Endodermal cell (in vitro differentiated cells): ENCODE results near the gene CCNI. TPM values are rescaled to one million over a fixed set of nuclear protein-coding genes. Genes with fewer than 3 reads are reported as not detected.

Source experiments
- DNase-seq: peaks from one replicate; pipeline ENCODE4 v3.0.0-alpha.2; 2017
- H3K27ac ChIP-seq: 2 replicates; pipeline ENCODE4 v1.5.1; 2013; ENCODE audit warnings: mild to moderate bottlenecking, low read depth, low read length, moderate library complexity
- H3K27me3 ChIP-seq: 2 replicates; pipeline ENCODE4 v1.6.1; 2013; ENCODE audit warnings: mild to moderate bottlenecking, low read length, moderate library complexity; ENCODE audit not compliant: insufficient read depth, control insufficient read depth, poor library complexity, severe bottlenecking
- H3K36me3 ChIP-seq: 2 replicates; pipeline ENCODE4 v1.7.0; 2013; ENCODE audit warnings: mild to moderate bottlenecking, low read length, moderate library complexity; ENCODE audit not compliant: control insufficient read depth, insufficient read depth
- H3K4me1 ChIP-seq: one replicate; pipeline ENCODE4 v1.7.0; 2013; ENCODE audit warnings: low read length; ENCODE audit not compliant: control insufficient read depth, insufficient read depth
- H3K4me3 ChIP-seq: 2 replicates; pipeline ENCODE4 v1.5.1; 2013; ENCODE audit warnings: mild to moderate bottlenecking, low read length, moderate library complexity
- H3K9ac ChIP-seq: 2 replicates; pipeline ENCODE4 v1.6.1; 2013; ENCODE audit warnings: mild to moderate bottlenecking, low read length, moderate library complexity; ENCODE audit not compliant: poor library complexity, severe bottlenecking; ENCODE audit errors: extremely low read depth
- H3K9me3 ChIP-seq: 2 replicates; pipeline ENCODE4 v1.6.1; 2013; ENCODE audit warnings: mild to moderate bottlenecking, low read length, moderate library complexity; ENCODE audit not compliant: control insufficient read depth
- H3K27ac Mint-ChIP-seq: 2 replicates; pipeline ENCODE4 v1.8.0; 2020; ENCODE audit warnings: mixed read lengths
- H3K27me3 Mint-ChIP-seq: 2 replicates; pipeline ENCODE4 v1.8.0; 2021; ENCODE audit warnings: mild to moderate bottlenecking, mixed read lengths; ENCODE audit not compliant: insufficient read depth
- H3K36me3 Mint-ChIP-seq: 2 replicates; pipeline ENCODE4 v1.8.0; 2020; ENCODE audit warnings: low read depth, mixed read lengths
- H3K4me1 Mint-ChIP-seq: 2 replicates; pipeline ENCODE4 v1.8.0; 2020; ENCODE audit warnings: mixed read lengths
- H3K4me3 Mint-ChIP-seq: 2 replicates; pipeline ENCODE4 v1.8.0; 2020; ENCODE audit warnings: mild to moderate bottlenecking, moderate library complexity, mixed read lengths
- H3K9me3 Mint-ChIP-seq: 2 replicates; pipeline ENCODE4 v1.8.0; 2020; ENCODE audit warnings: mild to moderate bottlenecking, mixed read lengths
- CTCF ChIP-seq: fragments of 200-600 bp; sonication (generic); conservative IDR thresholded peaks from 2 replicates; pipeline ENCODE4 v1.5.0; 2021; ENCODE audit warnings: antibody characterized with exemption, mild to moderate bottlenecking
- WGBS, 2 experiments: methylation state at CpG; one replicate each; pipeline versions ENCODE4 v1.1.5 to v1.1.7; 2013; ENCODE audit warnings: missing lambda C conversion rate in 2 of 2, mixed read lengths in 1 of 2; ENCODE audit not compliant: insufficient coverage in 1 of 2, insufficient read length in 1 of 2; 5-methylcytosine and 5-hydroxymethylcytosine counted together
- total RNA-seq, 2 donors: library from RNA; stranded (reverse); fragmentation: NEBNext Ultra II Directional in 1 of 2; extraction: Animal tissue kit (Norgen Biotek cat#: 25700) in 1 of 2; gene quantifications; 2 replicates in 1 of 2; 3 replicates in 1 of 2; pipeline ENCODE4 v1.2.1, GENCODE V29; 2021

The CCNI gene
- total RNA-seq, 2 donors from 2014 or later = 283 to 302 TPM

DNA sequence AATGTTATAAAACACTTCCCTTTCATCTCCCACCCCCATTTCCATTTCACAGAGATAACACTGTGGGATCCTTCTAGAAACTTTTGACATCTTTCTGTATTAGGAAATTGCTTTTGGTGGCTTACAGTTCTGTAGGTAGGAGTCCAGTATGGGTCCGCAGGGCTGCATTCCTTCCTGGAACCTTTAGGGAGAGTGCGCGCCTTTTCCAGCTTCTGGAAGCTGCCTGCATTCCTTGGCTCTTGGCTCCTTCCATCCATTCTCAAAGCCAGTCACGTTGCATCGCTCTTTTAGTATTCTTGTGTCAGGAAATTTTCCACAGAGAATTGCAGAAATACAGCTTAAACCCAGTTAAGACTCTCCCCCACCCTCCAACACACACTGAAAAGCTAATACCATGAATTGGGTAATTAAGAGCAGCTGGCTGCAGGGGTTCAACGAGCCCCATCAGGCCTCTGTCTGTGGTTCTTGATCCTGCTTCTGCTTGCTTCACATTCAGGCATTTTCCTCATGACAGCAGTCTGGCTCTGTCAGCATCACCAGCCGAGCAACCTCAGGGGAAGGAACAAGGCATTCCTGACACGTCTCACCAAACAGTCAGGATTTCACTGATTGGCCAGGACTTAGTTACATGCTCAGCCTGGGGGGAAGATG is 77.4 kb downstream of the CCNI start:
- no peak overlapping the region for H3K27ac Mint-ChIP-seq
- peaks cover 10% of the 10 kb centered on the region for H3K4me1 Mint-ChIP-seq
- no peak overlapping the region for H3K4me3 Mint-ChIP-seq
- H3K36me3 Mint-ChIP-seq = peaks cover 49% of the 10 kb centered on the region
- H3K9me3 Mint-ChIP-seq = no peaks in the 10 kb centered on the region
- WGBS, 2 experiments = 91 to 92% methylated on average over 3 to 8 of the region's 8 CpGs
- Histone ChIP-seq H3K9ac (no peak overlapping the region), H3K27ac (peak overlapping the region; percentile 16), H3K4me3 (no peak overlapping the region), H3K27me3 (no peaks in the 10 kb centered on the region), H3K9me3 (peaks cover 5% of the 10 kb centered on the region), H3K4me1 (no peaks in the 10 kb centered on the region), H3K36me3 (peaks cover 69% of the 10 kb centered on the region)
- no peak for DNase-seq
- H3K27me3 Mint-ChIP-seq = no peaks in the 10 kb centered on the region
- no peak for TF ChIP-seq CTCF

- Histone ChIP-seq H3K9ac (no peak overlapping the region), H3K27ac (peak overlapping the region; percentile 57), H3K4me3 (no peak overlapping the region), H3K27me3 (no peaks in the 10 kb centered on the region), H3K9me3 (peaks cover 5% of the 10 kb centered on the region), H3K4me1 (no peaks in the 10 kb centered on the region), H3K36me3 (peaks cover 60% of the 10 kb centered on the region)
- H3K27me3 Mint-ChIP-seq = no peaks in the 10 kb centered on the region
- DNase-seq = no peak
- no peak overlapping the region for H3K4me3 Mint-ChIP-seq
- WGBS, 2 experiments = 63 to 82% methylated on average over 4 to 5 of the region's 5 CpGs
- peaks cover 47% of the 10 kb centered on the region for H3K36me3 Mint-ChIP-seq
- H3K27ac Mint-ChIP-seq = no peak overlapping the region
- no peaks in the 10 kb centered on the region for H3K9me3 Mint-ChIP-seq
- TF ChIP-seq CTCF = no peak
- H3K4me1 Mint-ChIP-seq = peaks cover 6% of the 10 kb centered on the region
These were observed 78.3 kb downstream of the CCNI start for GRCh38 chr4:76997532-76997931.

Other genes with a start within 250 kb of the CCNI start
- gene SOWAHB, start 177.8 kb downstream of the CCNI start, total RNA-seq = 1 to 10 TPM; 1.2 to 2.6 TPM
- gene SEPTIN11, start 126.2 kb downstream of the CCNI start, total RNA-seq = 100 to 1,000 TPM; 102 to 116 TPM
- gene CCNG2, start 81.2 kb upstream of the CCNI start, total RNA-seq = 10 to 100 TPM; 39.7 to 41.5 TPM